GM12878 (cell line): ENCODE results near the gene MLPH. TPM values are rescaled to one million over a fixed set of nuclear protein-coding genes. Genes with fewer than 3 reads are reported as not detected.

Source experiments
- ATAC-seq: fragments of 200-7000 bp; cut with Tn5 transposase; 3 replicates; pipeline ENCODE4 v1.9.1; 2020; ENCODE audit warnings: mild to moderate bottlenecking, moderate library complexity
- BruUV-seq: library from RNA; stranded (reverse); fragments of 400-500 nt; replicated peaks from 2 replicates; lab custom pipeline; 2021; lab: Mats Ljungman, UMichigan
- CTCF ChIA-PET: fragments of 300-600 bp; sonication (Branson Sonifier 250); formaldehyde crosslinking; extraction: SDS; loops from one replicate; lab custom pipeline; 2021; ENCODE audit warnings: inconsistent platforms; lab: Yijun Ruan, JAX
- POLR2A ChIA-PET: fragments of 350-600 bp; formaldehyde crosslinking; extraction: SDS; loops from one replicate; lab custom pipeline; 2021; ENCODE audit warnings: inconsistent platforms; lab: Charles Lee
- RAD21 ChIA-PET: fragments of 300-600 bp; sonication (Branson Sonifier 250); formaldehyde crosslinking; loops from one replicate; lab custom pipeline; 2023; ENCODE audit warnings: antibody characterized with exemption; ENCODE audit not compliant: unreplicated experiment; lab: Charles Lee
- SMC1A ChIA-PET: fragments of 300-600 bp; sonication (Branson Sonifier 250); formaldehyde crosslinking; loops from one replicate; lab custom pipeline; 2023; ENCODE audit not compliant: unreplicated experiment, uncharacterized antibody; lab: Charles Lee
- DNase-seq: peaks from one replicate; pipeline ENCODE4 v3.0.0-alpha.2; 2011; ENCODE audit warnings: low read depth, low spot score
- FAIRE-seq: peaks from 3 replicates; lab custom pipeline; 2011; peaks lifted over from hg19 to GRCh38; lab: Jason Lieb, UNC
- H2AFZ ChIP-seq: 2 replicates; pipeline ENCODE4 v1.6.0; 2011; ENCODE audit warnings: low read depth, low read length, control low read depth; ENCODE audit not compliant: control insufficient read depth
- H3K27ac ChIP-seq: 2 replicates; pipeline ENCODE4 v1.5.1; 2011; ENCODE audit warnings: control low read depth; ENCODE audit not compliant: control insufficient read depth, insufficient read depth
- H3K27me3 ChIP-seq, 2 experiments: replicated peaks in 1 of 2; 2 replicates each; pipeline versions ENCODE4 v1.6.0 to v1.6.1; 2011; ENCODE audit warnings: low read length in 1 of 2; ENCODE audit not compliant: control insufficient read depth in 2 of 2, insufficient read depth in 2 of 2
- H3K36me3 ChIP-seq, 2 experiments: 2 replicates each; pipeline ENCODE4 v1.5.1; 2011; ENCODE audit warnings: low read length in 1 of 2; ENCODE audit not compliant: control insufficient read depth in 2 of 2, insufficient read depth in 2 of 2
- H3K4me1 ChIP-seq: 2 replicates; pipeline ENCODE4 v1.6.1; 2011; ENCODE audit warnings: mild to moderate bottlenecking, low read length, moderate library complexity, mixed read lengths; ENCODE audit not compliant: control insufficient read depth, insufficient read depth
- H3K4me2 ChIP-seq: 2 replicates; pipeline ENCODE4 v1.6.0; 2011; ENCODE audit warnings: control low read depth; ENCODE audit not compliant: control insufficient read depth, insufficient read depth
- H3K4me3 ChIP-seq: fragments of 200-600 bp; sonication (generic); 2 replicates; pipeline ENCODE4 v1.5.1; 2016
- H3K79me2 ChIP-seq: 2 replicates; pipeline ENCODE4 v1.6.0; 2011; ENCODE audit warnings: low read length; ENCODE audit not compliant: control insufficient read depth, insufficient read depth
- H3K9ac ChIP-seq: 2 replicates; pipeline ENCODE4 v1.8.0; 2011; ENCODE audit warnings: low read length, control low read depth, mixed read lengths; ENCODE audit not compliant: control insufficient read depth, insufficient read depth
- H3K9me3 ChIP-seq: replicated peaks from 3 replicates; pipeline ENCODE4 v1.5.1; 2011; ENCODE audit warnings: mild to moderate bottlenecking, low read length; ENCODE audit not compliant: control insufficient read depth, insufficient read depth
- H4K20me1 ChIP-seq: 2 replicates; pipeline ENCODE4 v1.6.0; 2011; ENCODE audit not compliant: control insufficient read depth, insufficient read depth
- CBFB ChIP-seq: IDR thresholded peaks from 2 replicates; pipeline ENCODE4 v1.6.1; 2016; ENCODE audit warnings: antibody characterized with exemption, low read depth
- CREB1 ChIP-seq: IDR thresholded peaks from 2 replicates; pipeline ENCODE4 v1.6.1; 2012; ENCODE audit warnings: low read depth, mild to moderate bottlenecking, inconsistent platforms
- ZZZ3 ChIP-seq: IDR thresholded peaks from 2 replicates; pipeline ENCODE4 v1.6.1; 2011; ENCODE audit warnings: low read depth; ENCODE audit not compliant: control insufficient read depth, insufficient read length
- WGBS: methylation state at CpG from one replicate; pipeline ENCODE4 v1.1.6; 2016; ENCODE audit warnings: low lambda C conversion rate; ENCODE audit not compliant: insufficient replicate concordance, insufficient coverage; ENCODE audit errors: missing lambda C conversion rate; 5-methylcytosine and 5-hydroxymethylcytosine counted together
- in situ Hi-C: fragments of 300-500 bp; cut with MboI; formaldehyde crosslinking; loops from 9 replicates; pipeline ENCODE4 v1.14.3; 2018; ENCODE audit warnings: mixed read lengths
- intact Hi-C: fragments of 100-400 bp; cut with micrococcal nuclease; formaldehyde crosslinking; loops from one replicate; pipeline ENCODE4 v1.14.2; 2022; ENCODE audit not compliant: unreplicated experiment
- polyA plus RNA-seq, 11 experiments: library from polyadenylated mRNA; depleted of rRNA in 4 of 11; unstranded in 6 of 11; stranded (reverse) in 5 of 11; fragments of >200 nt; fragmentation: Nextera tagmentation in 4 of 11; fragmentation: Illumina TruSeq in 1 of 11; extraction: Ambion mirVana in 4 of 11; extraction: Trizol in 1 of 11; gene quantifications; 1 replicate in 1 of 11; 2 replicates in 10 of 11; pipeline versions ENCODE4 v1.2.1 to v1.2.3, GENCODE V29; 2011 to 2016; ENCODE audit warnings: inconsistent platforms in 2 of 11, missing spikeins in 2 of 11, low read depth in 1 of 11
- total RNA-seq, 4 experiments: library from RNA; depleted of rRNA in 3 of 4; stranded (reverse); fragments of >200 nt in 3 of 4; fragmentation: Illumina TruSeq in 1 of 4; extraction: Trizol in 1 of 4; gene quantifications; 2 replicates each; pipeline versions ENCODE4 v1.2.1 to v1.2.3, GENCODE V29; 2013 to 2021
- TF ChIP-seq, protein P1 (sequence below): fragments of 450-650 bp; IDR thresholded peaks from 2 replicates; pipeline ENCODE4 v1.6.1; 2018; ENCODE audit warnings: borderline replicate concordance, mild to moderate bottlenecking; ENCODE audit not compliant: partially characterized antibody
- TF ChIP-seq, protein P2 (sequence below): IDR thresholded peaks from 2 replicates; pipeline ENCODE4 v1.6.1; 2012; ENCODE audit warnings: low read depth, low read length, improper control_type of control experiment
- TF ChIP-seq, protein P3 (sequence below): fragments of 450-650 bp; IDR thresholded peaks from 2 replicates; pipeline ENCODE4 v1.6.1; 2016; ENCODE audit warnings: mild to moderate bottlenecking, moderate library complexity, borderline replicate concordance
- TF ChIP-seq, protein P4 (sequence below): fragments of 450-650 bp; formaldehyde crosslinking; IDR thresholded peaks from 2 replicates; pipeline ENCODE4 v1.4.0; 2020; ENCODE audit warnings: mild to moderate bottlenecking, moderate library complexity

Gene MLPH
- total and polyA plus RNA-seq, 10 of the 15 experiments (the other 5 are each of a cell fraction or from before 2014, with no cell fraction given), result 0.16 to 0.85 TPM; not detected in 8

DNA sequence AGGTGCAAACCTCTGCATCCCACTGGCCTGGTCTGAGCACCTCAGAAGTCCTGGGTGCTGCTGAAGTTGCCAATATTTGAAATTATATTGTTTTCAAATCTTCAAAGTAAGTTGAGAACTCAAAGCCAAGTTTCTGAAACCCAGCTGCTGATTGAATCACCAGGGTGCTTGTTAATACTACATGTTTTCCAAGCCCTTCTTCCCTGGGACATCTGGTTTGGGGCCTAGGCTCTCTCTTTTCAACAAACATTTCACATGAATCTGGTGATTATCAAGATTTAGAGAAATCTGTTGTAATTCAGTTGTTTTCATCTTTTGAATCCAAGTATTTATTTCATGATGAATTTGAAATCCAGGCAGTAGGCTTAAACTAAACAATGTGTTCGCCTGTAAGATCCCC, 24.4 kb downstream of the MLPH start:
- Histone ChIP-seq H3K4me2 (no peak overlapping the region), H2AFZ (no peak overlapping the region), H3K4me3 (no peak overlapping the region), H3K36me3 (no peaks in the 10 kb centered on the region), H4K20me1 (no peaks in the 10 kb centered on the region; the same call in 1 of the 2 replicates), H3K27me3 (peaks cover 0 to 2% of the 10 kb centered on the region in 2 experiments; a peak in 2 of 4 replicates), H3K9ac (no peak overlapping the region), H3K27ac (no peak overlapping the region), H3K9me3 (no peaks in the 10 kb centered on the region), H3K79me2 (no peaks in the 10 kb centered on the region), H3K4me1 (no peaks in the 10 kb centered on the region)
- SMC1A ChIA-PET, result interaction anchor here (0.8 to 10.5 kb wide), 7 partner anchors 13 to 357 kb away, joined by 3 to 190 read pairs (median 6); no protein-coding TSS in a partner anchor
- 4% methylated on average over 1 of the region's 1 CpG for WGBS
- RAD21 ChIA-PET, result interaction anchor here (2.1 to 10.3 kb wide), 2 partner anchors 51 to 62 kb away, joined by 12 to 300 read pairs; no protein-coding TSS in a partner anchor
- CTCF ChIA-PET, result interaction anchor here (1.5 to 11.6 kb wide), 9 partner anchors 10 to 390 kb away, joined by 3 to 364 read pairs (median 11); no protein-coding TSS in a partner anchor
- BruUV-seq, result no TSS peak
- DNase-seq, result no peak
- in situ Hi-C loops, result loop anchor here (5.0 kb wide), 1 partner anchor 61 kb away; no protein-coding TSS in a partner anchor
- intact Hi-C loops, result loop anchor here (5.0 to 10.0 kb wide), 2 partner anchors 46 to 233 kb away; no protein-coding TSS in a partner anchor
- FAIRE-seq, result no peak
- POLR2A ChIA-PET, result no interaction called here
- ATAC-seq, result no peak
- TF ChIP-seq, protein P1, sequence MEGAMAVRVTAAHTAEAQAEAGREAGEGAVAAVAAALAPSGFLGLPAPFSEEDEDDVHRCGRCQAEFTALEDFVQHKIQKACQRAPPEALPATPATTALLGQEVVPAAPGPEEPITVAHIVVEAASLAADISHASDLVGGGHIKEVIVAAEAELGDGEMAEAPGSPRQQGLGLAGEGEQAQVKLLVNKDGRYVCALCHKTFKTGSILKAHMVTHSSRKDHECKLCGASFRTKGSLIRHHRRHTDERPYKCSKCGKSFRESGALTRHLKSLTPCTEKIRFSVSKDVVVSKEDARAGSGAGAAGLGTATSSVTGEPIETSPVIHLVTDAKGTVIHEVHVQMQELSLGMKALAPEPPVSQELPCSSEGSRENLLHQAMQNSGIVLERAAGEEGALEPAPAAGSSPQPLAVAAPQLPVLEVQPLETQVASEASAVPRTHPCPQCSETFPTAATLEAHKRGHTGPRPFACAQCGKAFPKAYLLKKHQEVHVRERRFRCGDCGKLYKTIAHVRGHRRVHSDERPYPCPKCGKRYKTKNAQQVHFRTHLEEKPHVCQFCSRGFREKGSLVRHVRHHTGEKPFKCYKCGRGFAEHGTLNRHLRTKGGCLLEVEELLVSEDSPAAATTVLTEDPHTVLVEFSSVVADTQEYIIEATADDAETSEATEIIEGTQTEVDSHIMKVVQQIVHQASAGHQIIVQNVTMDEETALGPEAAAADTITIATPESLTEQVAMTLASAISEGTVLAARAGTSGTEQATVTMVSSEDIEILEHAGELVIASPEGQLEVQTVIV, result no peak
- no peak for TF ChIP-seq CBFB
- TF ChIP-seq, protein P2, sequence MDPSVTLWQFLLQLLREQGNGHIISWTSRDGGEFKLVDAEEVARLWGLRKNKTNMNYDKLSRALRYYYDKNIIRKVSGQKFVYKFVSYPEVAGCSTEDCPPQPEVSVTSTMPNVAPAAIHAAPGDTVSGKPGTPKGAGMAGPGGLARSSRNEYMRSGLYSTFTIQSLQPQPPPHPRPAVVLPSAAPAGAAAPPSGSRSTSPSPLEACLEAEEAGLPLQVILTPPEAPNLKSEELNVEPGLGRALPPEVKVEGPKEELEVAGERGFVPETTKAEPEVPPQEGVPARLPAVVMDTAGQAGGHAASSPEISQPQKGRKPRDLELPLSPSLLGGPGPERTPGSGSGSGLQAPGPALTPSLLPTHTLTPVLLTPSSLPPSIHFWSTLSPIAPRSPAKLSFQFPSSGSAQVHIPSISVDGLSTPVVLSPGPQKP, result no peak
- TF ChIP-seq, protein P3, sequence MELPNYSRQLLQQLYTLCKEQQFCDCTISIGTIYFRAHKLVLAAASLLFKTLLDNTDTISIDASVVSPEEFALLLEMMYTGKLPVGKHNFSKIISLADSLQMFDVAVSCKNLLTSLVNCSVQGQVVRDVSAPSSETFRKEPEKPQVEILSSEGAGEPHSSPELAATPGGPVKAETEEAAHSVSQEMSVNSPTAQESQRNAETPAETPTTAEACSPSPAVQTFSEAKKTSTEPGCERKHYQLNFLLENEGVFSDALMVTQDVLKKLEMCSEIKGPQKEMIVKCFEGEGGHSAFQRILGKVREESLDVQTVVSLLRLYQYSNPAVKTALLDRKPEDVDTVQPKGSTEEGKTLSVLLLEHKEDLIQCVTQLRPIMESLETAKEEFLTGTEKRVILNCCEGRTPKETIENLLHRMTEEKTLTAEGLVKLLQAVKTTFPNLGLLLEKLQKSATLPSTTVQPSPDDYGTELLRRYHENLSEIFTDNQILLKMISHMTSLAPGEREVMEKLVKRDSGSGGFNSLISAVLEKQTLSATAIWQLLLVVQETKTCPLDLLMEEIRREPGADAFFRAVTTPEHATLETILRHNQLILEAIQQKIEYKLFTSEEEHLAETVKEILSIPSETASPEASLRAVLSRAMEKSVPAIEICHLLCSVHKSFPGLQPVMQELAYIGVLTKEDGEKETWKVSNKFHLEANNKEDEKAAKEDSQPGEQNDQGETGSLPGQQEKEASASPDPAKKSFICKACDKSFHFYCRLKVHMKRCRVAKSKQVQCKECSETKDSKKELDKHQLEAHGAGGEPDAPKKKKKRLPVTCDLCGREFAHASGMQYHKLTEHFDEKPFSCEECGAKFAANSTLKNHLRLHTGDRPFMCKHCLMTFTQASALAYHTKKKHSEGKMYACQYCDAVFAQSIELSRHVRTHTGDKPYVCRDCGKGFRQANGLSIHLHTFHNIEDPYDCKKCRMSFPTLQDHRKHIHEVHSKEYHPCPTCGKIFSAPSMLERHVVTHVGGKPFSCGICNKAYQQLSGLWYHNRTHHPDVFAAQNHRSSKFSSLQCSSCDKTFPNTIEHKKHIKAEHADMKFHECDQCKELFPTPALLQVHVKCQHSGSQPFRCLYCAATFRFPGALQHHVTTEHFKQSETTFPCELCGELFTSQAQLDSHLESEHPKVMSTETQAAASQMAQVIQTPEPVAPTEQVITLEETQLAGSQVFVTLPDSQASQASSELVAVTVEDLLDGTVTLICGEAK, result no peak
- TF ChIP-seq, protein P4, sequence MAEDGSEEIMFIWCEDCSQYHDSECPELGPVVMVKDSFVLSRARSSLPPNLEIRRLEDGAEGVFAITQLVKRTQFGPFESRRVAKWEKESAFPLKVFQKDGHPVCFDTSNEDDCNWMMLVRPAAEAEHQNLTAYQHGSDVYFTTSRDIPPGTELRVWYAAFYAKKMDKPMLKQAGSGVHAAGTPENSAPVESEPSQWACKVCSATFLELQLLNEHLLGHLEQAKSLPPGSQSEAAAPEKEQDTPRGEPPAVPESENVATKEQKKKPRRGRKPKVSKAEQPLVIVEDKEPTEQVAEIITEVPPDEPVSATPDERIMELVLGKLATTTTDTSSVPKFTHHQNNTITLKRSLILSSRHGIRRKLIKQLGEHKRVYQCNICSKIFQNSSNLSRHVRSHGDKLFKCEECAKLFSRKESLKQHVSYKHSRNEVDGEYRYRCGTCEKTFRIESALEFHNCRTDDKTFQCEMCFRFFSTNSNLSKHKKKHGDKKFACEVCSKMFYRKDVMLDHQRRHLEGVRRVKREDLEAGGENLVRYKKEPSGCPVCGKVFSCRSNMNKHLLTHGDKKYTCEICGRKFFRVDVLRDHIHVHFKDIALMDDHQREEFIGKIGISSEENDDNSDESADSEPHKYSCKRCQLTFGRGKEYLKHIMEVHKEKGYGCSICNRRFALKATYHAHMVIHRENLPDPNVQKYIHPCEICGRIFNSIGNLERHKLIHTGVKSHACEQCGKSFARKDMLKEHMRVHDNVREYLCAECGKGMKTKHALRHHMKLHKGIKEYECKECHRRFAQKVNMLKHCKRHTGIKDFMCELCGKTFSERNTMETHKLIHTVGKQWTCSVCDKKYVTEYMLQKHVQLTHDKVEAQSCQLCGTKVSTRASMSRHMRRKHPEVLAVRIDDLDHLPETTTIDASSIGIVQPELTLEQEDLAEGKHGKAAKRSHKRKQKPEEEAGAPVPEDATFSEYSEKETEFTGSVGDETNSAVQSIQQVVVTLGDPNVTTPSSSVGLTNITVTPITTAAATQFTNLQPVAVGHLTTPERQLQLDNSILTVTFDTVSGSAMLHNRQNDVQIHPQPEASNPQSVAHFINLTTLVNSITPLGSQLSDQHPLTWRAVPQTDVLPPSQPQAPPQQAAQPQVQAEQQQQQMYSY (CRISPR knock-in tag), result no peak
- no peak for TF ChIP-seq ZZZ3
- TF ChIP-seq CREB1, result no peak
